ENCODE data around the gene CSF3R. TPM values are rescaled to one million over a fixed set of nuclear protein-coding genes. Genes with fewer than 3 reads are reported as not detected.
"Not testable (repeated sequence)": the region's sequence is repeated elsewhere in the genome, so short reads cannot be mapped to it uniquely, and the experiment has no call there.

The CSF3R gene
- total RNA-seq, 2 donors from 2014 or later: 3.9 to 17.0 TPM

DNA sequence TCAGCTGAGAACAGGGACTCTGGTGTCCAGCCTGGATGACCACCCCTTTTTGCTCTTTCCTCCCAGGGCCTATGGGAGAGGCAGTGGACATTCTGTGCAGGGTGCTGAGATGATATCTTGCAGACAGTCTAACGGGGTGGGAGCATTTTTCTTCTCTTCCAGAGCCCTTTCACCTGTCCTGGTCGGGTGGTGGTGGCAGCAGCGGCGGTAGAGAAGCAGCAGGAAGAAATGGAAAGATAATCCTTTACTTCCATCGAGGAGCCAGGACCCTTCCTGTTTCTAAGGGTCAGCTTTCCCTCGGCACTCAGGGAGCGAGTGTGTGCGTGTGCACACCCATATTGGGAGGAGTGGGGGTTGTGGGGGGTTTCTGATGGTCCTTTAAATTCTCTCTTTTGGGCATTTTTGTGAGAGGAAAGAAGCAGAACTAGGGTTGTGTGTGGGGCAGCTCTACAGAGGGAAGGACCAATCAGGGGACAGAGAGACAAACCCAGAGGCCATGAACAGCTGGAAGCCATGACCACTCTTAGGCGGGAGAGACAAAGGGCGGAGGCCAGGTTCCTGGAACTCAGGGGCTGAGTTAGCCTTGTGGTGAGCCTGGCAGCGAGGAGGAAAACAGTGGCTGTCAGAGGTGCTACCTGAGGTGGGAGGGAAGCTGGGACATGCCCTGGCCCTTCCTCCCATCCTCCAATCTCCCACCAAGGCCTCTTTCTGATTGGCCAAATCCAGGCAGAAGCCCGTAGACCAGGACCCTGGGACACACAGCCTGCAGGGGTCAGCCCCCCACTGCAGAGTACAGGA is 31.2 kb upstream of the CSF3R start:
- no peak for DNase-seq (ENCODE audit: low spot score)
- intact Hi-C loops (cut with DNase I): no loop called here
- WGBS: 67% methylated on average over 12 of the region's 12 CpGs
- H3K4me3 ChIP-seq: no peak overlapping the region
- H3K27ac ChIP-seq: no peak overlapping the region
- no peaks in the 10 kb centered on the region for H3K36me3 ChIP-seq
- H3K27me3 ChIP-seq (replicated peaks; ENCODE audit: insufficient read depth): no peaks in the 10 kb centered on the region
- TF ChIP-seq POLR2AphosphoS5 (IDR thresholded peaks at IDR 0.05): no peak
- TF ChIP-seq POLR2A (IDR thresholded peaks at IDR 0.05): no peak
- TF ChIP-seq, protein P1, sequence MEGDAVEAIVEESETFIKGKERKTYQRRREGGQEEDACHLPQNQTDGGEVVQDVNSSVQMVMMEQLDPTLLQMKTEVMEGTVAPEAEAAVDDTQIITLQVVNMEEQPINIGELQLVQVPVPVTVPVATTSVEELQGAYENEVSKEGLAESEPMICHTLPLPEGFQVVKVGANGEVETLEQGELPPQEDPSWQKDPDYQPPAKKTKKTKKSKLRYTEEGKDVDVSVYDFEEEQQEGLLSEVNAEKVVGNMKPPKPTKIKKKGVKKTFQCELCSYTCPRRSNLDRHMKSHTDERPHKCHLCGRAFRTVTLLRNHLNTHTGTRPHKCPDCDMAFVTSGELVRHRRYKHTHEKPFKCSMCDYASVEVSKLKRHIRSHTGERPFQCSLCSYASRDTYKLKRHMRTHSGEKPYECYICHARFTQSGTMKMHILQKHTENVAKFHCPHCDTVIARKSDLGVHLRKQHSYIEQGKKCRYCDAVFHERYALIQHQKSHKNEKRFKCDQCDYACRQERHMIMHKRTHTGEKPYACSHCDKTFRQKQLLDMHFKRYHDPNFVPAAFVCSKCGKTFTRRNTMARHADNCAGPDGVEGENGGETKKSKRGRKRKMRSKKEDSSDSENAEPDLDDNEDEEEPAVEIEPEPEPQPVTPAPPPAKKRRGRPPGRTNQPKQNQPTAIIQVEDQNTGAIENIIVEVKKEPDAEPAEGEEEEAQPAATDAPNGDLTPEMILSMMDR (IDR thresholded peaks at IDR 0.05): no peak
- H3K9me3 ChIP-seq: no peaks in the 10 kb centered on the region
- no peaks in the 10 kb centered on the region for H3K4me1 ChIP-seq (replicated peaks)

DNA sequence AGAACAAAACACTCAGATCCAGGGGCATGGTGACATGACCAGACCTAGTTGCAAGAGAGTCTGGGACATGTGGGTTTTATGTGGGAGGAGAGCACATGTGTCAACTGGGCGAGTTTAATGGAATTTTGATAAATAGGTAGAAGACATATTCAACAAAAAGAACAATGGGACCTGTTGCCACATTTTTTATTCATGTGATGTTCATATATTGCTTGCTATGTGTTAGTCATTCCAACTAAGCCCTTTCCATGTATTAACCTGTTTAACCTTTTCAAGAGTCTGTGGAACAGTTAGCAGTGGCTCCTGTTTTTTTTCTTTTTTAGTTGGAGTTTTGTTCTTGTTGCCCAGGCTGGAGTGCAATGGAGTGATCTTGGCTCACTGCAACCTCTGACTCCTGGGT is 30.1 kb upstream of the CSF3R start:
- TF ChIP-seq POLR2AphosphoS5 (IDR thresholded peaks at IDR 0.05): no peak
- TF ChIP-seq, protein P1 (IDR thresholded peaks at IDR 0.05): no peak
- no peak for TF ChIP-seq POLR2A (IDR thresholded peaks at IDR 0.05)
- Histone ChIP-seq H3K27me3 (replicated peaks; ENCODE audit: insufficient read depth) (no peaks in the 10 kb centered on the region), H3K27ac (no peak overlapping the region), H3K36me3 (no peaks in the 10 kb centered on the region), H3K4me3 (no peak overlapping the region), H3K9me3 (no peaks in the 10 kb centered on the region), H3K4me1 (replicated peaks) (no peaks in the 10 kb centered on the region)
- intact Hi-C loops (cut with DNase I): no loop called here
- DNase-seq (ENCODE audit: low spot score): no peak
- 37% methylated on average over 1 of the region's 1 CpG for WGBS

DNA sequence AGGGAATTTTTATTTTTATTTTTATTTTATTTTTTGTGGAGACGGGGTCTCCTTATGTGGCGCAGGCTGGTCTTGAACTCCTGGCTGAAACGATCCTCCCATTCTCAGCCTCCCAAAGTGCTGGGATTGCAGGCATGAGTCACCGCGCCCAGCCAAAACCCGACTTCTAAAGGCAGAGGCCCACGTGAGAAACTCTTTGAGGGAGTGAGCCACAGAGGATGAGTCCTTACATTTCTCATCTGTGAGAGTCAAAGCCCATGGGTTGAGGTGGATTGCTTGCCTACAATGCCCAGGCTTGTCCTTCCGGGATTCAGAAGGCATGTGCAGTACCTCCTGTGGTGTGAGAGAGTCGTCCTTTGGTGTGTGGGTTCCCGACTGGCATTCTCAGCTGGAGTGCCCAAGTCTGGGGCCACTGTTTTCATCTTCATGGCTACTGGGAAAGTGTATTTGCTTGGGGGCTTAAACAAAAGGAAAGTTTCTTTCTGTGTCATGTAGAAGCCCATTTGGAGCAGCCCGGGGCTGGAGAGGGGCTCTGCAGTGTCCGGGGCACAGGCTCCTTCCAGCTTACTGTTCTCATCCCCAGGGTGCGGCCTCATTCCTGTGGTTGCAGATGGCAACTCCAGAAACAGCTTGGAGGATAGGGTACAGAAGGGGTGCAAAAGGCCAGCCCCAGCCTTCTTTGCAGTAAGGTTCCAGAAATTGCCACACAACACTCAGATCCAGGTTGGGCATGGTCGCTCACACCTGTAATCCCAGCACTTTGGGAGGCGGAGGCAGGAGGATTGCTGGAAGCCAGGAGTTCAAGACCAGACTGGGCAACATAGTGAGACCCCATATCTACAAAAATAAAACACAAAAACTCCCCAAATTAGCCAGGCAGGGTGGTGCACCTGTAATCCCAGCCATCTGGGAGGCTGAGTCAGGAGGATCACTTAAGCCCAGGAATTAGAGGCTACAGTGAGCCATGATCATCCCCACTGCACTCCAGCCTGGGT is 29.4 kb upstream of the CSF3R start:
- no peak for DNase-seq (ENCODE audit: low spot score)
- TF ChIP-seq, protein P1 (IDR thresholded peaks at IDR 0.05): no peak
- no peak for TF ChIP-seq POLR2A (IDR thresholded peaks at IDR 0.05)
- TF ChIP-seq POLR2AphosphoS5 (IDR thresholded peaks at IDR 0.05): no peak
- intact Hi-C loops (cut with DNase I): no loop called here
- no peaks in the 10 kb centered on the region for H3K4me1 ChIP-seq (replicated peaks)
- no peaks in the 10 kb centered on the region for H3K36me3 ChIP-seq
- no peak overlapping the region for H3K27ac ChIP-seq
- H3K27me3 ChIP-seq (replicated peaks; ENCODE audit: insufficient read depth): peaks cover 3% of the 10 kb centered on the region
- no peak overlapping the region for H3K4me3 ChIP-seq
- no peaks in the 10 kb centered on the region for H3K9me3 ChIP-seq
- 74% methylated on average over 15 of the region's 15 CpGs for whole genome bisulfite sequencing

DNA sequence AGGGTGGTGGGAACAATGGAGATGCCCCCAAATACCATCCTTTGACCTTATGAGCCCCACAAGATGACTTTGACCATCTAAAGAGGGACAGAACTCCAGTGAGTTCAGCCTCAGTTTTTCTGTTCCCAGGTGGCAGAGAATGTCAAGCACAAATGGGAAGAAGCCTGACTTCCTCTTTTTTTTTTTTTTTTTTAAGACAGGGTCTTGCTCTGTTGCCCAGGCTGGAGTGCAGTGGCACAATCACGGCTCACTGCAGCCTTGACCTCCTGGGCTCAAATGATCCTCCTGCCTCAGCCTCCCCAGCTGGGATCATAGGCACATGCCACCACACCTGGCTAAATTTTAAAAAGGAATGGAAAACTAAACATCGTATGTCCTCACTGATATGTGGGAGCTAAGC is 28.5 kb upstream of the CSF3R start:
- 94% methylated on average over 2 of the region's 2 CpGs for WGBS
- intact Hi-C loops (cut with DNase I); H3K36me3 ChIP-seq; H3K4me3 ChIP-seq; DNase-seq (ENCODE audit: low spot score); H3K9me3 ChIP-seq; H3K4me1 ChIP-seq (replicated peaks); H3K27ac ChIP-seq; H3K27me3 ChIP-seq (replicated peaks; ENCODE audit: insufficient read depth): not testable (repeated sequence)

DNA sequence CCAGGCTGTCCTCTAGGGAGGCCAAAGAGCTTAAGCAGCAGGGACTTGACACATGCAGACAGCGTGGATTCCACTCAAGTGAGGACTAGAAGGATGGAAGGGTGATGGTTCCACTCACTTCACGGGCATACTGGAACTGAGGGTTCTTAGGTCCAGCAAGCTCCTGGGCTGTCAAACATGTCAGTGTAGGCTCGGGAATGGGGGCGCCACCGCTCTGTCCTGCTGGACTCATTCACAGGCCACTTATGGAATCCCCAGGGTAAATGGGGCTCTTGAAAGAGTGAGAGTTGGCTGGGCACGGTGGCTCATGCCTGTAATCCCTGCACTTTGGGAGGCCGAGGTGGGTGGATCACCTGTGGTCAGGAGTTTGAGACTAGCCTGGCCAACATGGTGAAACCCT is 27.7 kb upstream of the CSF3R start:
- peaks cover 3% of the 10 kb centered on the region for H3K27me3 ChIP-seq (replicated peaks; ENCODE audit: insufficient read depth)
- 82% methylated on average over 7 of the region's 7 CpGs for WGBS
- intact Hi-C loops (cut with DNase I): no loop called here

More for the DNA sequence above, 27.7 kb upstream of the CSF3R start:
- Histone ChIP-seq H3K27ac (no peak overlapping the region), H3K4me3 (no peak overlapping the region), H3K4me1 (replicated peaks) (no peaks in the 10 kb centered on the region), H3K36me3 (no peaks in the 10 kb centered on the region), H3K9me3 (no peaks in the 10 kb centered on the region)
- DNase-seq (ENCODE audit: low spot score): no peak
- TF ChIP-seq, protein P1 (IDR thresholded peaks at IDR 0.05): no peak
- TF ChIP-seq POLR2A (IDR thresholded peaks at IDR 0.05) (no peak), POLR2AphosphoS5 (IDR thresholded peaks at IDR 0.05) (no peak)

All from prostate gland (tissue), 2 donors.